H1 (cell line): ENCODE measurements around the gene ULK2. TPM values are rescaled to one million over a fixed set of nuclear protein-coding genes. Genes with fewer than 3 reads are reported as not detected.

ENCODE experiments used
- ASH2L ChIP-seq: fragments of 200-600, 300-600 bp; sonication (generic); IDR thresholded peaks from one replicate; pipeline ENCODE4 v1.7.1; 2017; ENCODE audit warnings: low read length
- RAD21 ChIP-seq, 2 experiments: IDR thresholded peaks in 1 of 2; conservative IDR thresholded peaks in 1 of 2; 2 replicates each; pipeline ENCODE4 v1.6.1; 2011; ENCODE audit warnings: low read depth in 2 of 2, low read length in 2 of 2, improper control_type of control experiment in 1 of 2, inconsistent platforms in 1 of 2, mild to moderate bottlenecking in 1 of 2, moderate library complexity in 1 of 2
- polyA plus RNA-seq, 7 experiments: library from polyadenylated mRNA; depleted of rRNA in 3 of 7; stranded (reverse) in 5 of 7; unstranded in 2 of 7; fragments of >200 nt in 5 of 7; fragments of 200-250 nt in 2 of 7; gene quantifications; 1 replicate in 5 of 7; 2 replicates in 1 of 7; 4 replicates in 1 of 7; pipeline versions ENCODE4 v1.2.1 to v1.2.3, GENCODE V29; 2011 to 2013; ENCODE audit warnings: missing spikeins in 2 of 7, mixed read lengths in 2 of 7
- total RNA-seq: library from RNA; stranded (reverse); fragmentation: NEBNext Ultra II Directional; extraction: Animal tissue kit (Norgen Biotek cat#: 25700); gene quantifications from 2 replicates; pipeline ENCODE4 v1.2.1, GENCODE V29; 2021

ULK2 gene
- total and polyA plus RNA-seq, 2 of the 8 experiments (the other 6 are each of a cell fraction or from before 2014, with no cell fraction given): 5.3 to 9.8 TPM

DNA sequence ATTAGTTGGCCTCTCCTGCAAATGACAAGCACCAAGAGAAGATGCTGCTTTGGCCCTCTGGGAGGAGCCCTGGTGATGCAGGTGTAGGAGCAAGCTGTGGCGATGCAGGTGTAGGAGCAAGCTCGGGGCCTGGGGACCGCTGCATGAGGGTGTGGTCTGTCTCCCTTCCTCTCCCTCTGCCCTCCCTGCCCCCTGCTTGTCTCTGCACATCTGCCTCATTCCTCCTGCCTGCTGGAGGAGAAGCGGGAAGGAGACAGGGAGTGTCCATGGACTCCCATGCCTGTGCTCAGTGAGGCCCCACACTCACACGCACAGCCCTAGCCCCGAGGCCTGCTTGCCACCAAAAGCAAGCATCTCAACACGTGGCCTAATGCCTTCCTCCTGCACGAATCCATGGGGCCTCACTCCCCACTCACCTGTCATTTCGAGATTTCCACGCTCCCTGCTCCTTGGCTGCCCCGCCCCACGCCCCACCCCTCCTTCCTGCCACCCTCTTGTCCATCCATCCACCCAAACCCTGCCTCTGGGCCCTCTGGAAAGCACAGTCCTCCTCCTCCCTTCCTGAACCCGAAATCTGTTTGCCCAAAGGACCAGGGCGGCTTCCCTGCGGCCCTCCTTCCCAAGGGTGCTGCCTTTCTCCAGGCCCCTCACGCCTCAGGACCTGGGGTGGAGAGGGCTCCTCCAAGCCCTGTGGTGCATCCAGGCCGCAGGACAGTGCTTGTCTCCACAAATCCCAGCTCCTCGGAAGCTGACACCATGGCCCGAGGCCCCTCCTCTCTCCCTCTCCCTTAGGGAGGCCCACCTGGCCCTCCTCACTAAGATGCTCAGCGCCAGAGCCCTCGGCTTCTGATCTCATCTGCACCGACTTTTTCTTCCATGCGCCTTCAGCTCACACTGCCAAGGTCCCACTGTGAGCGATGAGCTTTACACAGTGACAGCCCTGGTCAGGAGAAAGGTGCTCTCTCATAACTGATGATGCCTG lies 107.9 kb downstream of the ULK2 start (continued):
- no peak for TF ChIP-seq RAD21 (IDR thresholded peaks at IDR 0.05 in 1 of 2, conservative IDR thresholded peaks at IDR 0.05 in 1 of 2; ENCODE audit: low read depth in 2 of 2, low read length in 2 of 2)
- no peak for TF ChIP-seq ASH2L
